Neural progenitor cell (in vitro differentiated cells): ENCODE results near the gene LRP5.

ENCODE experiments used
- CTCF ChIP-seq: fragments of 200-600 bp; sonication (generic); IDR thresholded peaks from 2 replicates; pipeline ENCODE4 v1.5.1; 2017; ENCODE audit warnings: antibody characterized with exemption, mild to moderate bottlenecking
- EZH2 ChIP-seq: fragments of 200-600 bp; sonication (generic); IDR thresholded peaks from 2 replicates; pipeline ENCODE4 v1.6.1; 2017; ENCODE audit warnings: antibody characterized with exemption, mild to moderate bottlenecking, moderate library complexity
- EZH2phosphoT487 ChIP-seq: fragments of 200-600 bp; sonication (generic); IDR thresholded peaks from 2 replicates; pipeline ENCODE4 v1.6.1; 2017; ENCODE audit warnings: antibody characterized with exemption

GRCh38 chr11:68469122-68469521, 156.7 kb downstream of the LRP5 start:
- no peak for TF ChIP-seq CTCF
- TF ChIP-seq EZH2: no peak
- TF ChIP-seq EZH2phosphoT487: no peak
